Stimulated activated naive CD8-positive, alpha-beta T cell treated with anti-CD3 and anti-CD28 coated beads, Interleukin-15, Interleukin-2, amounts not matched to agents 100 U/mL and 50 U/mL, for 24 hours (primary cell): Measurements from ENCODE around the gene HOXD12.

Experiments used
- ATAC-seq: fragments of 150-1000 bp; cut with Tn5 transposase; one replicate; pipeline ENCODE4 v1.10.0; 2021
- DNase-seq: peaks from one replicate; pipeline ENCODE4 v3.0.0; 2021

HOXD12 gene

DNA sequence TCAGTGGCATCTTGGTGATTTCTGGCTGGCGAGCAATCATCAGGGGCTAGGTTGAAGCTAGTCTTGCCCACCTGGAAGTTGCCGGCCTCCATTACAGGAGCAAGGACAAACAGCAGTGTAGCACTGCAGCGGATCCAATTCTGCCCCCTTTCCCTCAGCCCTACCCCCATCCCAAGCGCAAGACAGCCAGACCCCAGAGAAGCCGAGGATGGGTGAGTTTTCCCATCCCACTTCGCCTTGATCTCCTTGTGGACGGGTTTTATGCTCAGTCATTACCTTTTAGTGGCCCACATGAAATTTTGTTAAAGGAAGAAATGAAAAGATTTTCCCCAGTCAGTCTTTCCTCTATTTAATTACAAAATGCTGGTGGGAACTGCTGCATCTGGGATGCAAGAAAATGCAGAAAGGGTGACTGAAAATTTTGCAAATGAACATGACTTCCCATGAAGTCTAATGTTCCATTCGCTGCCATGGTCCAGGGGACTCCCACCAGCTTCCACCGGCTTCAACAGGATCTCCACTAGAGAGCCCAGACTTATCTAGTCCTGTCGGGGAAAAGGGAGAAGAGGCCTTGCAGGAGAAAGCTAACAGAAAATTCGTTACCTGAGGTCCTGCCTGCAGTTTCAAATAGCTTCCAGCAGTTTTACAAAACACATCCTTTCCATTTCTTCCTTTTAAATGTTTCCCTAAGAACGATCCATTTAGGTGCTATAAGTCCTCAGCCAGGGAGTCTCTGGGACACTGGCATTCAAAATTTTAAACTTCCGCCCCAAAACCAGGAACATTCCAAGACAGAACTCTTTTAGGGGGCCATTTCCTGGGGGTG, 21.0 kb downstream of the HOXD12 start:
- ATAC-seq (no peak), DNase-seq (no peak)

DNA sequence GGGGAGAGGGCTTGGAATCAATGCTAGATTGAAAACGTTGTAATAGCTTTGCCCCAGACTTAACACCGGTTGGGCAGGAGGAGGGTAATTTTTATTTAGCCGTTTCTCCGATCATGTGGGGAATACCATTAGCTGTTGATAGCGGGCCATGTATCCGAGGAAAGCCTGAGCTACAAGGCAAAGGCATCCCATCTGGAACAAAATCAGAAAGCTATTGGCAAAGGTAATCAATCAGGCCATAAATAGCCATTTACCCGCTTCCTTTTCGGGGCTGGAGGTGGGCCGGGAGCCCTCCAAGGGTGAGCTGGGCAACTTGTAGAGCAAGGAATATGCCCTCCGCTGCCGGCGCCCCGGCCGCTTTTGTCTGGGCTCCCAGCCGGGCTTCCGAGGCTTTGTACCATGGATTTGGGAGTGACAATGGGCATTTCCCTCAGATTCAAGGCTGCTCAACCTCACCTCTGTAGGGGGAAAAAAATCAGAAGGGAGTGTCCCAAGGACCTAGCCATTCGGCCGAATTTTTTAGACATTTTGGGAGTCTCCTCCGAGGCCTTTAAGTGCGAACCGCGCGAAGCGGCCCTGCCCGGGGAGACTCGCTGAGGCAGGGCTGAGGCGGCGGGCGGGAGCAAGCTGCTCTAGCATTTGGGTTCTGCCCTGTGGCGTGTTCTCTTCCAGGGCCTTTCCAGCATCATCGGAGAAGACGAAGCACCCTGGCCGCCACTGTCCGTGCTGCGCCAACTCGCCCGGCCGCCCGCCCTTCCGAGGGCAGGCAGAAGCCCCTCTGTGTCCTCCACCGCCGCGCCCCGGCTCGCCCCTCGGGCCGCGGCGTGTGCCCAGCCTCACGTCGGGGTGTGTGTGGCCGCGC, 21.8 kb downstream of the HOXD12 start:
- DNase-seq, result no peak
- ATAC-seq, result no peak

DNA sequence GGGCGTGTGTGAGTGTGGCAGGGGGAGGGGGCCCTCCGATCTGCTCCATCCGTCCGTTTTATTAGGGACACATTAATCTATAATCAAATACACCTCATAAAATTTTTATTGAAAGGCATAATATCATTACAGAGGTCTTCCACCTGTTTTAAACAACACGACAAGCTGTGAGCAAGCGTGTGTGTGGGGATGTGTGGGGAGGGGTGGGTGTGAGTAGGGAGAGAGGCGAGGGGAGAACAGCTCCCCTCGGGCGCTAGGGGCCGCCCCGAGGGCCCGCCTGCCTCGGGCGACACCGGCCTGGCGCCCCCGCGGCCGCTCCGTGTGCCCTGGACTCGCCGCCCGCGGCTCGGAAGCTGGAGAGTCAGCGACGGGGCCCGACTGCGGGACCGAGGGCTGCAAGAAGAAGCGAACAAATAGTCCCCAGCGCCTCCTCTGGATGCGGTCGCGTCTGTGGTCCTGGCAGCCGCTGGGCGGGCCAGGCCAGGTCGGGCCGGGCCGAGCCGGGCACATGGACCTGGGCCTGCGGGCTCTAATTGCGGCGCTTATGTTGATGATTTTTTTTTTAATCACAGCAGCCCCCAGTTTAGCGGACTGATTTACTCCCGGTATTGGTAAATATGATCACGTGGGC, 22.6 kb downstream of the HOXD12 start:
- no peak for ATAC-seq
- no peak for DNase-seq

DNA sequence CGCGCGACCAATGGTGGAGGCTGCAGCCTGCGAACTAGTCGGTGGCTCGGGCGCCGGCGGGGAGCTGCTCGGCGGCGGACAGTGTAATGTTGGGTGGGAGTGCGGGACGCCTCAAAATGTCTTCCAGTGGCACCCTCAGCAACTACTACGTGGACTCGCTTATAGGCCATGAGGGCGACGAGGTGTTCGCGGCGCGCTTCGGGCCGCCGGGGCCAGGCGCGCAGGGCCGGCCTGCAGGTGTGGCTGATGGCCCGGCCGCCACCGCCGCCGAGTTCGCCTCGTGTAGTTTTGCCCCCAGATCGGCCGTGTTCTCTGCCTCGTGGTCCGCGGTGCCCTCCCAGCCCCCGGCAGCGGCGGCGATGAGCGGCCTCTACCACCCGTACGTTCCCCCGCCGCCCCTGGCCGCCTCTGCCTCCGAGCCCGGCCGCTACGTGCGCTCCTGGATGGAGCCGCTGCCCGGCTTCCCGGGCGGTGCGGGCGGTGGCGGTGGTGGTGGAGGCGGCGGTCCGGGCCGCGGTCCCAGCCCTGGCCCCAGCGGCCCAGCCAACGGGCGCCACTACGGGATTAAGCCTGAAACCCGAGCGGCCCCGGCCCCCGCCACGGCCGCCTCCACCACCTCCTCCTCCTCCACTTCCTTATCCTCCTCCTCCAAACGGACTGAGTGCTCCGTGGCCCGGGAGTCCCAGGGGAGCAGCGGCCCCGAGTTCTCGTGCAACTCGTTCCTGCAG, 23.3 kb downstream of the HOXD12 start, which contains the start of gene HOXD9:
Gene HOXD9 (plus strand): TSS at position 37 of the 728 bp plus-strand sequence. CDS start 50 bp downstream, at position 87.
- ATAC-seq (peak; percentile 49), DNase-seq (no peak)

DNA sequence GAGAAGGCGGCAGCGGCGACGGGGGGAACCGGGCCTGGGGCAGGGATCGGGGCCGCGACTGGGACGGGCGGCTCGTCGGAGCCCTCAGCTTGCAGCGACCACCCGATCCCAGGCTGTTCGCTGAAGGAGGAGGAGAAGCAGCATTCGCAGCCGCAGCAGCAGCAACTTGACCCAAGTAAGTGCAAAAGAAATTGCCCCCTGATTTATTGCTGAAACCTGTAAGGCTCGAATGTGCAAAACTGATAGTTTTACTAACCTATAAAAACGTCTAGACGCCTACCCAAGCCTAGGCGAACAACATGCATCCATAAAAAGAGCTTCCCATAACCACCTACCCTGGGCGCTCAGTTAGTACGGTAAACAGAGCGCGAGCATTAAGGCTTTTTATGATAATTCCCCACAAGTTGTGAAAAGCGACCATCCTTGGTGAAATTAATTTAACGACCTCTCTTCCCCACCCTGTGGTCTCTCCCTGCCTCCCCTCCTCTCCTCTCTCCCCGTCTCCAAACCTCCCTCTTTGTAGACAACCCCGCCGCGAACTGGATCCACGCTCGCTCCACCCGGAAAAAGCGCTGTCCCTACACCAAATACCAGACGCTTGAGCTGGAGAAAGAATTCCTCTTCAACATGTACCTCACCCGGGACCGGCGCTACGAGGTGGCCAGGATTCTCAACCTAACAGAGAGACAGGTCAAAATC, 24.0 kb downstream of the HOXD12 start:
- ATAC-seq (no peak), DNase-seq (no peak)

DNA sequence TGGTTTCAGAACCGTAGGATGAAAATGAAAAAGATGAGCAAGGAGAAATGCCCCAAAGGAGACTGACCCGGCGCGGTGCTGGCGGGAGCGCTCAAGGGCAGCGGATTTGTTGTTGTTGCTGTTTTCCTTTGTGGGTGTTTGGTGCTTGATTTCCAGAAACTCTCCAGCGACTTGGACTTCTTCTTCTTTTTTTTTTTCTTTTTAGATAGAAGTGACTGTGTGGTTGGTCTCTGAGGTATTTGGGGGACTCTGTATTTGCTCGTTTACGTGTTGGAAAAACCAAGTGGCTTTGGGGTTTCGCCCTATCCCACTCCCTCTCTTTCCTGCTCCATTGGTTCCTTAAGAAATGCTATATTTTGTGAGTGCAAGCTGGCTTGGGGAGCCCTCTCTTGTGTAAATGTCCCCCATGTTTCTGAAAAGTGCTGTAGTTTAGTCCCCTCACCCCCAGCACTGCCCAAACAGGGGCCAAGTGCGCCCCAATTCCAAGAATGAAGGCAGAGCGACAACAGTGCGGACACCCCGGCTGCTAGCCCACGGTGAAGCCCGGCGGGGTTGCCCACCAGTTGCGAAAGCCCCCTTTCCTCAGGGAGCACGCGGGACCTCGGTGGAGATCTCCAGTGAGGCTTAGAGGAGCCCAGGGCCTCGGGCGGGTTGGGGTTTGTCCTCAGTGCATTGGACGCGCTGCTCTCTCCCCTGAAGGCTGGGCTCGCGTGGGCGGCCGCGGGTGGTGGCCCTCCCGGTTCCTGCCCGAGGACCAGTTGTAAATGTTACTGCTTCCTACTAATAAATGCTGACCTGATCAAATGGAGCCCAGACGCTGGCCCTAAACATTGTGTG, 24.7 kb downstream of the HOXD12 start:
- ATAC-seq (no peak), DNase-seq (no peak)

DNA sequence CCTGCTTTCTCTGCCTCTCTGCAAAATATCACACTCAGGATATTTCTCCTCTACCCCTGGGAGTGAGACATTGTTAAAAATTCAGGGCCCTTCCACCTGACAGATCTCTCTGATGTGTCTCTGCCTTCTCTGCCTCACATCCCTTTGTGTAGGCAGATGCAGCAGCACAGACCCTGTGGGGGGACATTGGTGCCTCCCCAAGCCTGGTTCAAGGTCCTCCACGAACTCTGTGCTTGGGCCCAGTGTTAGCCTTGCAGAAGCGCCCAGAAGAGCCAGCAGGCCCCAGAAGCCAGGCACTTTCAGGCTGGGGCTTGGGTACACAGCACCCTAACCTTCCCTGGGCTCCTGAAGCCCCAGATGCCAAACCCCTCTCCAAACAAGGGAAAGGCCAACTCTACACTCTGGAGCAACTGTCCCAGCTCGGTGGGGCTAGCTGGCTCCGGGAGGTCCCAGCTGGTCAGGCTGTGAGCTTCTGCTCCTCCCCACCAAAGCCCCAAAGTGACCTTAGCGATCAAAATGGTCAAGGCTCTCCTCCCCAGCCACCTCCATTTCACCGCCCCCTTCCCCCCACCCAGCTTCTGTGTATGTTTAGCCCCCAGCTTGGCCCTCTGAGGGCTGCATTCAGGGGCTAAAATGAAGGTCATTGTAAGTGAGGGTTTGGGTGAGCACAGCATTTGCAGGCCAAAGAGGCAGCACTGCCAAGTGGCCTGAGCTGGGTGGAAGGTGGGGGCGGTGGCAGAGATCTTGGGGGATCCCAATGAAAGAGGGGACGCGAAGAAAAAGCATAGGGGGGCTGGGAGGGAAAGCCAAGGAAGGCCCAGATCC, 25.6 kb downstream of the HOXD12 start:
- ATAC-seq, result no peak
- no peak for DNase-seq

DNA sequence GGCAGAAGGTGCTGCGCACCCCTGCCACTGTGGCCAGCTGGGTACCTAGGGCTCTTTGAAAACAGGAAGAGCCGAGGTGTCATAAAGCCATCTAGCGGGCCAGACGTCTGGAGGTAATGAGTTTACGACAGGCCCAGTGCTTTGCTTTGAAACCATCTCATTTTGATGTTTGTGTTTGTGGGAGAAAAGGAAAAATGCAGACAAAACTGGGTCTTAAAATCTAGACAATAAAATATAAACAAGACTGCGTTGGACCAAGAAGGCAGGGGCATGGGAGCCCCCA, 26.1 kb downstream of the HOXD12 start:
- DNase-seq, result no peak
- ATAC-seq, result no peak

DNA sequence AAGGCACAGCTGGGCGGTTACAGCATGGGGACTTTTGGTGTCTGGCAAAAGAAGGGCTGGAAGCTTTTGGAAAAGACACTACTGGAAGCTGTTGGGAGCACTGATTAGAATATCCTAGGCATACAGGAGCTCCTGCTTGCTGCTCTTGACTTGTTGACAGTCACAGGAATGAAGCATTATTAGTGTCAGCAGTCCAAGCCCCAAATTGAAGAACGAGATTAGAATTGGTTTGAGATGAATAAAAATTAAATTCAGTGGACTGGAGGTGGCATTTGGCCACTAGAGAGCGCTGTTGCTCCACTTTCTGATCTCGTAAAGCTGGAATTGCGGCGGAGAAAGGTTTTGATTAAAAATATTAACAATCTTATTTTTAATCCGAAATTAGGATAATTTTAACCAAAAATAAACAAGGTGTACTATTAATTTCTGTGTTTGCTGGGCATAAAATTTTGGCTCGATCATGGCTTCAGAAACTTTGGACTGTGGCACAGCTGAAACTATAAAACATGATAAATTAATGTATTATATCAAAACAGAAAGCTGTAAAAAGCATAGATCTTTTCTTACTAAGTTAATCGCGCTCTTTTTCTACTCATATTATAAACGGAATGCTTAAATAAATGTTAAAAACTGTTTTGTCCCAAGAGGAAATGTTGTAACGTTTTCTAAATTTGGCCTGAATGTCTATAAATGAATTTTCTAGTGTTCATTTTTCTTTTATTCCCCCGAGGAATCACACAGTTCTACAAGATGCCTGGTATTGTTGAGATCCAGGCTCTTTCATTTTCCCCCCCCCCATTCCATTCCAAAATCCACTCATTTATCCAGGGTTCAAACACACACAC, 27.6 kb downstream of the HOXD12 start:
- ATAC-seq (no peak), DNase-seq (peak; percentile 72)

DNA sequence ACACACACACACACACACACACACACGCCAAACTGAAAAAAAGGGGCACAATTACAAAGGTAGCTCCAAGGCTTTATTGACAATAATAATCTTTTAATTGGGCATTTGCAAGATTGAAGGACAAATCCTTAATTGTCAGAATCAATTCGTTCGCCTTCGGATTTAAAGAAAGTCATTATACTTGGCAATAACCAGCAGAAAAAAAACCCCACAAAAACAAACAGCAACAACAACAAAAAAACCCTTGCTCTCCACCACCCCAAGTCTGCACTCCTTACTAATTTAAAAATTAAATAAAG, 28.1 kb downstream of the HOXD12 start:
- DNase-seq, result no peak
- ATAC-seq, result no peak

DNA sequence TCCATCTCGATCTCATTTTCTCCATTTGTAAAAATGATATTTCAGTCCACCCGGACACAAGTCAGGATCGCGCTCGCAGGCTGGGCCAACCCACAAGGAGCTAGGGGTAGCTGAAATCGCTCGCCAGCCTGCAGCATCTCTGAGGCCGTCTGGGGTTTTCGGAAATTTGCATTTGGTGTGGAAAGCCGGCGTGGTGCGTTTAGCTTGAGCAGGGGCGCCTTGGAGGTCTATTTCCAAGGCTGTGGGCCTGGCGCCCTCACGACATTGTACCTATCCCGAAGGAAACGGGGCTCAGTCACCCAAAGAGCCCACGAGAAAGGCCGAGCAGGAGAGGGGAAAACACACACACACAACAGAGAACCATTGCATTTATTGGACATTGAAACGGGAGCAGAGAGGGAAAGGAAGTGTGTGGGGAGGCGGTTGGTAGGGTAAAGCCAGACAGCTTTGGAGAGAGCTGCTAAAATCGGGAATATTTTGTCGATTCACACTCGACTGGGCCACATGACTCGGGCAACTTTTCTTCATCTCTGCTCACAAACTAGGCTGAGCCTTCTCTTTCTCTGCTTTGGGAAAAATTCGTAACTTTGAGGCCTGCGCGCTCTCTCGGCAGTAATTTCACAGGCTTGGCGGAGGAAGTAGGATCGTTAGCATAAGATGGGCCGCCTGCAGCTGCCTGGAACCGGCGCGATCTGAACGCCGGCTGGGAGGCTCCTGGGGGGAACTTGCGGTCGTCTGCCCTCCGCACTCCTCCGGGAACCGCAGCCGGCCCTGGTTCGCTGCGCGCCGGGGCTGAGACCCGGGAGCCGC, 28.8 kb downstream of the HOXD12 start:
- DNase-seq, result no peak

DNA sequence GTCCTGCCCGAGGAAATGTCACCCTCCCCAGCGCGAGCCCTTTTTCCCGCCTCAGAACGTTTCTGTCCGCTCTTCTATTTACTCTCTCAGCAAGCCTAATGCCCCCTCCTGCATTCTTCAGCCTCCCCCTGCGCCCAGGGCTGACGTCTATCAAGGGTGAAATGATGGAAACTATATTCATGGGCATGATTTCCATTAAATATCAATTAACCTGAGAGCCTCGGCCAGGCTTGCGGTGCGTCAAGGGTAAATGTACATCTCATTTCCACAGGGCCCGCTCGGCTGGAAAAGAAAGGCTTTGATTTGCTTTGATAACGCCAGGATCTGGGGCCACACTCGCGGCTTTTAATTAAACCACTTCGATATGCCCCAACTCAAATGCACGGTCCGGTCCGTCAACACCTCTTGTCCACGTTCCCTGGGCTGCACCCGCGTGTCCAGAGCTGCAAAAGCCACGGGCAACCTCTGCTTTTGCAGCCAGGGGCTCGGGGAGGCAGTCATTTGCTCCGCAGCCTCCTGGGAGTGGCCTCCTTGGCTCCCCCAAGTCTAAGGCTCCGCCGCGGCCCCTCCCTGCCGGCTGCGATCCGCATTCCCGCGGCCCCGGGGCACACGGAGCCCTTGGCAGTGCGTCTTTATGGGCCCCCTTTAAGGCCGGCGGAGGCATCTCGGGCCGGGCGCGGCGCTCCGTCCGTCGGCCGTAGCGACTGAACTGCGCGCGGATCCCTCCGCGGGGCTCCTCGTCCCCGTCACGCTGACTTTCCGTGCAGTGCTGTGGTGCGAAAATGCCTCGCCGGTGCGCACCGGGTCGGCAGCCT, 29.6 kb downstream of the HOXD12 start, which contains the start of gene HOXD8:
Gene HOXD8 (plus strand): TSS at position 724 of the 815 bp plus-strand sequence. CDS start 662 bp downstream, outside the sequence.
- ATAC-seq (peak; percentile 20), DNase-seq (peak; percentile 28)

More for the DNA sequence above, 28.8 kb downstream of the HOXD12 start:
- no peak for ATAC-seq

DNA sequence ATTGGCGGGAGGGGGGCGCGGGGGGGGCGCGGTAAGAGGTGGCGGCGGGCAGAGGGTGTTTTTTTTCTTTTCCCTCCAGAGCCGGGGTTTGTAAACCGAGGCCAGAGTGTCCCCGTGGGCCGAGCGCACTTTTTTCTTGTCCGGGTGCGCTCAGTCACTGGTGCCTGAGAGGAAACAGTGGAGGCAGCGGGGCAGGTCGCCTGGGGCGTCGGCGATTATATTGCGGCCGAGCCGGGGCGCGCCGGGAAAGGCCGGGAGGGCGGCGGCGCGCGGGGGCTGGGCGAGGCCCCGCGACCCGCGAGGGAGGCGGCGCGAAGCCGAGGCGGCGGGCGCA, 30.2 kb downstream of the HOXD12 start:
- DNase-seq, result no peak
- ATAC-seq, result no peak

DNA sequence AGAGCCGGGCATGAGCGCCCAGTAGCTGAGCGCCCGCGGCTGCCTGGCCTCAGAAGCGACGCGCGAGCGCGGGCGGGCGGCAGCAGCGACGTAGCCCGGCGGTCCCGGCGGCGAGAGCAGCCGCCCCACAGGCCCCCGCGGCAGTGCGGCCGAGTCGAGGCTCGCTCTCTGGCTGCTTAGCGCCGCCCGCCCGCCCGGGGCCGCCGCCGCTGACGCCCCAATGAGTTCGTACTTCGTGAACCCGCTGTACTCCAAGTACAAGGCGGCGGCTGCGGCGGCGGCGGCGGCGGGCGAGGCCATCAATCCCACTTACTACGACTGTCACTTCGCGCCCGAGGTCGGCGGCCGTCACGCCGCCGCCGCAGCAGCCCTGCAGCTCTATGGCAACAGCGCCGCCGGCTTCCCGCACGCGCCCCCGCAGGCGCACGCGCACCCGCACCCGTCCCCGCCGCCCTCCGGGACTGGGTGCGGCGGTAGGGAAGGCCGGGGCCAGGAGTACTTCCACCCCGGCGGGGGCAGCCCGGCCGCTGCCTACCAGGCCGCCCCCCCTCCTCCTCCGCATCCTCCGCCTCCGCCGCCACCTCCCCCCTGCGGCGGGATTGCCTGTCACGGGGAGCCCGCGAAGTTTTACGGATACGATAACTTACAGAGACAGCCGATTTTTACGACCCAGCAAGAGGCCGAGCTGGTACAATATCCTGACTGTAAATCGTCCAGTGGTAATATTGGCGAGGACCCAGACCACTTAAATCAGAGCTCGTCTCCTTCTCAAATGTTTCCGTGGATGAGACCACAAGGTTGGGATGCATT, 30.8 kb downstream of the HOXD12 start:
- DNase-seq, result peak; percentile 36
- peak; percentile 29 for ATAC-seq

DNA sequence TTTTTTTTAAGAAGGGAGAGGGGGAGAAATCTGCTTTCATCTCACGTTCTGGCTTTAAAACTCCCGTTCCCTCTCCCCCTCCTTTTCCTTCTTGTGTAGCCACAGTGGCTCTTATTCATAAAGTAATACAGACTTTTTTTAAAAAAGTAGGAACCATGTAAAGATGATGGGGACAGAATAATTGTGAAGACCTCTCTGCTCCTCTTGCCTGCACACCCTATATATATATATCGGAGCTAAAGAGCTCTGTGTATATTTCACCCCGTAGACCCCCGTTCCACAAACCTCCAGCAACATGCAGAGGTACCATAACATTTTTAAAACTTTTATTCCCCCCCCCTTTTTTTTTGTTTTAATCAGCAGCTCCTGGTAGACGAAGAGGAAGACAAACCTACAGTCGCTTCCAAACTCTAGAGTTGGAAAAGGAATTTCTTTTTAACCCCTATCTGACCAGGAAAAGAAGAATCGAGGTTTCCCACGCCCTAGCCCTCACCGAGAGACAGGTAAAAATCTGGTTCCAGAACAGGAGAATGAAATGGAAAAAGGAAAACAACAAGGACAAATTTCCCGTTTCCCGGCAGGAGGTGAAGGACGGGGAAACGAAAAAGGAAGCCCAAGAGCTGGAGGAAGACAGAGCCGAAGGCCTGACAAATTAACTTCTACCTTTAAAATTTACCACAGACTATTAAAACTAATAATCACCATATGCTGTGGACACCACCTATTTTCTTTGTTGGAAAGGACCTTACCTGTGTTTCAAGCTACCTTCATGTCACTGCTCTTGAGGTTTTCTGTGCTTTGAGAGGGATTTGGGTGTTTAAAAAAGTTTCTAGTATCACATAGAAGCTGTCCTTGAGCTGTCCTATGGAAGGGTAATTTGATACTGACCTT, 31.6 kb downstream of the HOXD12 start:
- no peak for ATAC-seq
- DNase-seq, result no peak

DNA sequence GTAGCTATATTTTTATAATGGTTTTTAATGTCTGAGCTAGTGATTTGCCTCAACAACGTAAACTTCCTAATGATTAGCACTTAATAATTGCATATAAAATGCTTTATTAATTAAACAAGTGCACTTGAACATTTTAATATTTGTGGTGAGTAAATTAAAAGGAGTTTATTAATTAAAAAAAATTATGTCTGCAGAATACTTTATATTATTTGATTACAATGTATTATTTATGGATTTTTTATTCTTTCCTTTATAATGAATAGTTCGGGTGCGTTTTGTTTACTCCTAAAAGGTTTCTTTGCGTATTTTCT, 32.2 kb downstream of the HOXD12 start:
- ATAC-seq (no peak), DNase-seq (no peak)
